Gastrocnemius medialis (tissue), 4 donors: Measurements from ENCODE around the gene TP53AIP1.

Experiments used
- POLR2A ChIP-seq, 2 donors: fragments of 450-650 bp; IDR thresholded peaks; one replicate each; pipeline ENCODE4 v1.6.1; 2017; ENCODE audit warnings: antibody characterized with exemption in 2 of 2, mild to moderate bottlenecking in 2 of 2, moderate library complexity in 2 of 2
- TF ChIP-seq, protein P1 (sequence below), 5 experiments: fragments of 450-650 bp in 3 of 5; fragments of 200-600 bp in 2 of 5; sonication (generic) in 2 of 5; IDR thresholded peaks in 4 of 5; conservative IDR thresholded peaks in 1 of 5; 1 replicate in 4 of 5; 2 replicates in 1 of 5; pipeline ENCODE4 v1.5.1; 2016 to 2019; ENCODE audit warnings: antibody characterized with exemption in 5 of 5, mild to moderate bottlenecking in 3 of 5, moderate library complexity in 3 of 5

- TF ChIP-seq, protein P1, sequence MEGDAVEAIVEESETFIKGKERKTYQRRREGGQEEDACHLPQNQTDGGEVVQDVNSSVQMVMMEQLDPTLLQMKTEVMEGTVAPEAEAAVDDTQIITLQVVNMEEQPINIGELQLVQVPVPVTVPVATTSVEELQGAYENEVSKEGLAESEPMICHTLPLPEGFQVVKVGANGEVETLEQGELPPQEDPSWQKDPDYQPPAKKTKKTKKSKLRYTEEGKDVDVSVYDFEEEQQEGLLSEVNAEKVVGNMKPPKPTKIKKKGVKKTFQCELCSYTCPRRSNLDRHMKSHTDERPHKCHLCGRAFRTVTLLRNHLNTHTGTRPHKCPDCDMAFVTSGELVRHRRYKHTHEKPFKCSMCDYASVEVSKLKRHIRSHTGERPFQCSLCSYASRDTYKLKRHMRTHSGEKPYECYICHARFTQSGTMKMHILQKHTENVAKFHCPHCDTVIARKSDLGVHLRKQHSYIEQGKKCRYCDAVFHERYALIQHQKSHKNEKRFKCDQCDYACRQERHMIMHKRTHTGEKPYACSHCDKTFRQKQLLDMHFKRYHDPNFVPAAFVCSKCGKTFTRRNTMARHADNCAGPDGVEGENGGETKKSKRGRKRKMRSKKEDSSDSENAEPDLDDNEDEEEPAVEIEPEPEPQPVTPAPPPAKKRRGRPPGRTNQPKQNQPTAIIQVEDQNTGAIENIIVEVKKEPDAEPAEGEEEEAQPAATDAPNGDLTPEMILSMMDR (IDR thresholded peaks at IDR 0.05 in 4 of 5, conservative IDR thresholded peaks at IDR 0.05 in 1 of 5), result no peak
- TF ChIP-seq POLR2A (IDR thresholded peaks at IDR 0.05), result no peak
Measured at GRCh38 chr11:128968916-128969315, 26.2 kb upstream of the TP53AIP1 start.
